Left cardiac atrium (tissue), 4 donors: Measurements from ENCODE around the gene SGK1. TPM values are rescaled to one million over a fixed set of nuclear protein-coding genes. Genes with fewer than 3 reads are reported as not detected.
"Not testable (repeated sequence)": the region's sequence is repeated elsewhere in the genome, so short reads cannot be mapped to it uniquely, and the experiment has no call there.

Source experiments
- ATAC-seq, 2 donors: fragments of 200-7000 bp; cut with Tn5 transposase; one replicate each; pipeline ENCODE4 v1.9.1; 2020; ENCODE audit warnings: mild to moderate bottlenecking in 2 of 2, moderate library complexity in 2 of 2
- DNase-seq: peaks from one replicate; pipeline ENCODE4 v3.0.0-alpha.2; 2020
- intact Hi-C, 2 donors: fragments of 100-400 bp; cut with DNase I; formaldehyde crosslinking; loops; one replicate each; pipeline versions ENCODE4 v1.14.1 to v1.15.1; 2022 to 2023
- total RNA-seq, 2 donors: library from RNA; stranded (reverse); fragmentation: NEBNext Ultra II Directional; extraction: Animal tissue kit (Norgen Biotek cat#: 25700); gene quantifications; one replicate each; pipeline ENCODE4 v1.2.1, GENCODE V29; 2021
- donor health status: DM: no; HTN: yes; CAD: no.
- donor health status: DM: no; HTN: yes; CAD: no; lungs with severe emphysema.
- donor health status: DM: yes; HTN: yes; CAD: no.
- donor health status: Dilated cardiomyopathy.

The SGK1 gene
- total RNA-seq, 2 donors from 2014 or later: 42.3 to 104 TPM

- DNase-seq, ATAC-seq, intact Hi-C loops: not testable (repeated sequence)
Measured at GRCh38 chr6:134204759-134205158, 113.2 kb downstream of the SGK1 start.

GRCh38 chr6:134204031-134204430, 113.9 kb downstream of the SGK1 start:
- ATAC-seq (no peak), DNase-seq (no peak)
- intact Hi-C loops: no loop called here

- intact Hi-C loops: no loop called here
- DNase-seq (no peak), ATAC-seq (no peak)
Measured at GRCh38 chr6:134201716-134202115, 116.2 kb downstream of the SGK1 start.

GRCh38 chr6:134199848-134200606, 117.9 kb downstream of the SGK1 start:
- DNase-seq (no peak), ATAC-seq (no peak)
- intact Hi-C loops: no loop called here

GRCh38 chr6:134198093-134198492, 119.8 kb downstream of the SGK1 start:
- intact Hi-C loops: no loop called here
- ATAC-seq: no peak
- DNase-seq: no peak

GRCh38 chr6:134197685-134198084, 120.2 kb downstream of the SGK1 start:
- ATAC-seq, intact Hi-C loops: not testable (repeated sequence)

GRCh38 chr6:134196568-134197193, 121.2 kb downstream of the SGK1 start:
- intact Hi-C loops: no loop called here
- no peak for ATAC-seq

More at GRCh38 chr6:134197685-134198084, 120.2 kb downstream of the SGK1 start:
- DNase-seq: not testable (repeated sequence)

GRCh38 chr6:134195985-134196384, 121.9 kb downstream of the SGK1 start:
- intact Hi-C loops: no loop called here
- ATAC-seq (no peak), DNase-seq (no peak)

More at GRCh38 chr6:134196568-134197193, 121.2 kb downstream of the SGK1 start:
- no peak for DNase-seq

GRCh38 chr6:134195164-134195906, 122.6 kb downstream of the SGK1 start:
- ATAC-seq (peak; percentile 17 to 27), DNase-seq (no peak)
- intact Hi-C loops: no loop called here

GRCh38 chr6:134193536-134194498, 124.1 kb downstream of the SGK1 start:
- intact Hi-C loops: no loop called here
- DNase-seq: no peak
- no peak for ATAC-seq

- DNase-seq, ATAC-seq, intact Hi-C loops: not testable (repeated sequence)
Measured at GRCh38 chr6:134192609-134193008, 125.3 kb downstream of the SGK1 start.

- ATAC-seq (no peak), DNase-seq (no peak)
- intact Hi-C loops: no loop called here
Measured at GRCh38 chr6:134190883-134191282, 127.0 kb downstream of the SGK1 start.

- DNase-seq: no peak
- no peak for ATAC-seq
- intact Hi-C loops: no loop called here
Measured at GRCh38 chr6:134187751-134188150, 130.2 kb downstream of the SGK1 start.

- intact Hi-C loops: no loop called here
- DNase-seq (no peak), ATAC-seq (no peak)
Measured at GRCh38 chr6:134187154-134187553, 130.8 kb downstream of the SGK1 start.

GRCh38 chr6:134186355-134186754, 131.6 kb downstream of the SGK1 start:
- ATAC-seq: no peak
- DNase-seq: no peak
- intact Hi-C loops: no loop called here

- ATAC-seq: no peak
- intact Hi-C loops: no loop called here
- no peak for DNase-seq
Measured at GRCh38 chr6:134185277-134185676, 132.6 kb downstream of the SGK1 start.

GRCh38 chr6:134183844-134184243, 134.1 kb downstream of the SGK1 start:
- intact Hi-C loops: no loop called here

GRCh38 chr6:134182528-134182927, 135.4 kb downstream of the SGK1 start:
- DNase-seq: no peak
- intact Hi-C loops: no loop called here
- ATAC-seq: no peak

More at GRCh38 chr6:134183844-134184243, 134.1 kb downstream of the SGK1 start:
- ATAC-seq (no peak), DNase-seq (no peak)

- intact Hi-C loops, DNase-seq, ATAC-seq: not testable (repeated sequence)
Measured at GRCh38 chr6:134181726-134182125, 136.2 kb downstream of the SGK1 start.
